ENCODE data around the gene MID1IP1.

MID1IP1 gene

DNA sequence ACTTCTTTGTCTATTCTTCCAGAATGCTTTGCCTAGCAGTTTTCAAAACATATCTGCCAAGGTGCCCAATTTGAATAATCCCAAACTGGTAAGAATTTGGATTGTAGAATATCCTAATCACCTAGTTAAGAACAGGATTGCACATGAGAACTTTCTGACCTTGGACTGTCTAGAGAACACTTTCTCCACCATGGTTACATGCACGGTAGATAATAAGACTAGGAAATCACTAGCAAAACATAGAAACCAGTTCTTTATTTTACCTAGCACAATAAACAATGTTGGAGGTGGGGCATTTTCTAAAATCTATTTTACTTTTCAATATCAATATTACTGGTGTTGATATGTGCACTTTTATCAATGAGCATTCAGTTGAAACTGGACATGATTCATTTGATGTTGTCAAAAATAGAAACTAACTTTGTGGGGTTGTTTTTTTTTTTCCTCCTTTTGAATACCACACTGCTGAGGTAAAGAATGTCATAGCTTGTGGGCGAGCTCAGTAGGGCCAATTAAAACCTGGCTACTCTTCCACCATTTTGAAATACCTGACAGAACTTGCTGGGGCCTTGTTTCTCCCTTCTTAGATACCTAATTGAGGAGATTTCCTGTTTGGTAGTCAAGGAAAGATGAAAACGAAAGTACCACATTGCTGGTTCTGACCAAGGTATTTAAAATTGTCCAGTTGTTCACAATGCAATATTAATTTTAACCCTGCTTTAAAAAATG, 10.4 kb downstream of the MID1IP1 start:
- TF ChIP-seq, protein P1, sequence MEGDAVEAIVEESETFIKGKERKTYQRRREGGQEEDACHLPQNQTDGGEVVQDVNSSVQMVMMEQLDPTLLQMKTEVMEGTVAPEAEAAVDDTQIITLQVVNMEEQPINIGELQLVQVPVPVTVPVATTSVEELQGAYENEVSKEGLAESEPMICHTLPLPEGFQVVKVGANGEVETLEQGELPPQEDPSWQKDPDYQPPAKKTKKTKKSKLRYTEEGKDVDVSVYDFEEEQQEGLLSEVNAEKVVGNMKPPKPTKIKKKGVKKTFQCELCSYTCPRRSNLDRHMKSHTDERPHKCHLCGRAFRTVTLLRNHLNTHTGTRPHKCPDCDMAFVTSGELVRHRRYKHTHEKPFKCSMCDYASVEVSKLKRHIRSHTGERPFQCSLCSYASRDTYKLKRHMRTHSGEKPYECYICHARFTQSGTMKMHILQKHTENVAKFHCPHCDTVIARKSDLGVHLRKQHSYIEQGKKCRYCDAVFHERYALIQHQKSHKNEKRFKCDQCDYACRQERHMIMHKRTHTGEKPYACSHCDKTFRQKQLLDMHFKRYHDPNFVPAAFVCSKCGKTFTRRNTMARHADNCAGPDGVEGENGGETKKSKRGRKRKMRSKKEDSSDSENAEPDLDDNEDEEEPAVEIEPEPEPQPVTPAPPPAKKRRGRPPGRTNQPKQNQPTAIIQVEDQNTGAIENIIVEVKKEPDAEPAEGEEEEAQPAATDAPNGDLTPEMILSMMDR (conservative IDR thresholded peaks at IDR 0.05; ENCODE audit: control insufficient read depth, insufficient read depth, low read depth, low read length) = no peak
- no peak overlapping the region for H3K4me3 ChIP-seq (ENCODE audit: control insufficient read depth, low read depth, low read length)
- no peak for DNase-seq (ENCODE audit: low read depth)

DNA sequence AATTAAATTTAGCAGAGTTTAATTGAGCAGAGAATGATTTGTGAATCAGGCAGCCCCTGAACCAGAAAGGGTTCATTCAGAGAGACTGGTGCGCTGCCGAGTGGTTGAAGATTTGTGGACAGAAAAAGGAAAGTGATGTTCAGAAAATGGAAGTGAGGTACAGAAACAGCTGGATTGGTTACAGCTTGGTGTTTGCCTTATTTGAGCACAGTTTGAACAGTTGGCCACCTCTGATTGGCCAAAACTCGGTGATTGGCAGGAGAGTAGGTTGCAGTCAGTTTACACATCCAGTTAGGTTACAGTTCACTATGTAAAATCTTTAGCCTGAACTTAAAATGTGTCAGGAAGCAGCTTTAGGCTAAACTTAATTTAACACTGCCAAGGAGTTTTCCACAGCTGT, 14.9 kb downstream of the MID1IP1 start:
- TF ChIP-seq, protein P1 (conservative IDR thresholded peaks at IDR 0.05; ENCODE audit: control insufficient read depth, insufficient read depth, low read depth, low read length) = no peak
- no peak overlapping the region for H3K4me3 ChIP-seq (ENCODE audit: control insufficient read depth, low read depth, low read length)
- DNase-seq (ENCODE audit: low read depth) = no peak

DNA sequence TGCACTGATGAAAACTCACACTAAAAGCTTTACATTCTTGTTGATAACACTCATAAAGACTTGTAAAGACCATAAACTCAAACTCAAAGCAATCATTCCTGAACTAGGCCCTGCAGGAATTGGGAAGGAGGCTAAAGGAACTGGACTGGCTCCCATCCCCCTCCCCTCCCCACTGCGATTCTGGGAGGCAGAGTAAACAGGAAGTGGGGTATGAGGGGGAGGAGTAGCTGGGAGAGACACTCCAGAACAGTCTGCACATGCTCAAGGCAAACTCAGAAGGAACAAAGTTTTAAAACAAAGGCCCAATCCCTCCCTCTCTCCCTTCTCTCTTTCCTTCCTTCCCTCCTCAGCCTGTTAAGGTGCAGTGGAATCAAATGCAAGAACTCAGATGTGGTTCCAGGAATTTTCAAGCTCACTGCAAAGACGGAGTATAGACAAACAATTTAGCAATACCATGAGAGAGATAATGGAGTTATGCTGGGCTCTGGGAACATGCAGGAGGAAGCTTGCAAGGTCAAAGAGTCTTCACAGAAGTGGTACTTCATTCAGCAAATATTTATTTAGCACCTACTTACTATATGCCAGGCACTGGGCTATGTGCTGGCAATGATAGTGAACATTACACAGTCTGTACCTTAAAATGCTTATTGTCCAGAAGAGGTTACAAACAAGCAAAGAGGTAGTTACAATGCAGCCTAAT, 15.9 kb downstream of the MID1IP1 start:
- H3K4me3 ChIP-seq (ENCODE audit: control insufficient read depth, low read depth, low read length) = no peak overlapping the region
- TF ChIP-seq, protein P1 (conservative IDR thresholded peaks at IDR 0.05; ENCODE audit: control insufficient read depth, insufficient read depth, low read depth, low read length) = no peak
- peak; percentile 48 for DNase-seq (ENCODE audit: low read depth)

DNA sequence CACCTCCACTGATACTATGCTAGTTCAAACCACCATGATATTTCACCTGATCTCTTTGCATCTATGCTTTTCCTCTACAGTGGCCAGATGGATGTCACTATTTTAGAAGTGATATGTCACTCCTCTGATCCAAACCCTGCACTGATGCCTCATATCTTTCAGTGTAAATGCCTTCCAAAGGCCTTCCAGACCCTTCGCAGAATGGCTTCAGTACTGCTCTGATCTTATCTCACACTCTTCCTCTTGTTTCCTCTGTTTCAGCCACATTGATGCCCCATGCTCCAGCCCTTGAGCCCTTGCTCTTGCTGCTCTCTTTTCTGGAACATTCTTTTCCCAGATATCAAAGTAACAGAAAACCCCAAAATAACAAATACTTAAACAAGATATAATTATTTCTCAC, 17.9 kb downstream of the MID1IP1 start:
- DNase-seq (ENCODE audit: low read depth) = no peak
- no peak overlapping the region for H3K4me3 ChIP-seq (ENCODE audit: control insufficient read depth, low read depth, low read length)
- TF ChIP-seq, protein P1 (conservative IDR thresholded peaks at IDR 0.05; ENCODE audit: control insufficient read depth, insufficient read depth, low read depth, low read length) = no peak

DNA sequence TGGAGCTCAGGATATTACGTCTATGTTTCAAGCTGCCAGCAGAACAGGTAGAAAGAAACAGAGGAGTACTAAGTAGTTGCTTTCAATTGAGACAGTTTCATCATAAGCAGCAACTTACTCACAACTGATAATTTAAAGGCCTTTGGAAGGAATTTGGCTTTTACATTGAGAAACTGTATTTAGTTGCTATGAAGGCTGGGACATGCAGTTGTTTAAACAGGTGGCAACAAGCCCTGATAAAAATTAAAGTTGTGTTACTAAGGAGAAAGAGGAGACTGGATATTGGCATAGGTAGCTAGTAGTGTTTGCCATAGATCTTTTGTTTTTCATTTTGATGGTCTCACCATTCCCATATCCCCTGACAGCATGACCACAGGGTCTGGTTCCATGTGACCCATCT, 18.4 kb downstream of the MID1IP1 start:
- TF ChIP-seq, protein P1 (conservative IDR thresholded peaks at IDR 0.05; ENCODE audit: control insufficient read depth, insufficient read depth, low read depth, low read length) = no peak
- no peak overlapping the region for H3K4me3 ChIP-seq (ENCODE audit: control insufficient read depth, low read depth, low read length)
- DNase-seq (ENCODE audit: low read depth) = no peak

DNA sequence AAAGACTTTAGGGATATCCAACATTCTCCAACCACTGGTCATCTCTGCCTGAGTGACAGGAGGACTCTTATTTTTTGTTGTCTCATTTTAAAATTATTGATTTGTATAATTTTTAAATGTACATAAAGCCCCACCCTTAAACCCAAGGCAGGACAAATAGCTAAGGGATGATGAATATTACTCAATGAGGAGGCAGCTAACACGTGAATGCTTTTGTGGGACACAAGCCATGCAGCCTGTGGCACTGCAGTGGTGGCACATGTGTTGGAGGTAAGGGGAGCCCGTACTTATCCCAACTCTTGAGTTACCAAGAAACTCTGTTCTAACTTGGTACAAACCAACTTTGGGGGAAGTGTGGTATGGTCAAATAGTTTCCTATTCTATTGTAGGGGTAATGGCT, 19.5 kb downstream of the MID1IP1 start:
- no peak overlapping the region for H3K4me3 ChIP-seq (ENCODE audit: control insufficient read depth, low read depth, low read length)
- TF ChIP-seq, protein P1 (conservative IDR thresholded peaks at IDR 0.05; ENCODE audit: control insufficient read depth, insufficient read depth, low read depth, low read length) = no peak
- DNase-seq (ENCODE audit: low read depth) = no peak
